Activated CD4-positive, alpha-beta T cell treated with anti-CD3 and anti-CD28 coated beads for 48 hours (primary cell): ENCODE data around the gene MXI1.
"Not testable (repeated sequence)": the region's sequence is repeated elsewhere in the genome, so short reads cannot be mapped to it uniquely, and the experiment has no call there.

ENCODE experiments used
- DNase-seq: peaks from one replicate; pipeline ENCODE4 v3.0.0-alpha.2; 2020

MXI1 gene

DNA sequence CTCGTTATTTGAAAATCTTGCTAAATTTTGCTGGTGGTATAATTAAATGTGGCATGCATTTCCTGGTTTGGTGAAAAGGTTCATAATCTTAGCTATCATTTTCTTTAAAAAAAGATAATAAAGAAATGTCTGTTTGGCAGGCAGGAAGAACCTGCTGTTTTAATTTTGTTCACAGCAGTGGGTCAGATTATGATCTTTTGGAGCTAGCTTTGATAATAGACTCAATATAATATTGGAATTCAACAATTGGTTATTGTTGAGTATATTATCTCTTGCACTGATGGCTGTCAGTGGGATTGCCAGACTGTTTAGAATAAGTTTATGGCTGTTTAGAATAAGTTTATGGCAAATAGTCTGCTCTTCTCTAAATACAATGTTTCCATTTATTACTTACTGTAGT lies 35.1 kb downstream of the MXI1 start:
- DNase-seq = no peak

DNA sequence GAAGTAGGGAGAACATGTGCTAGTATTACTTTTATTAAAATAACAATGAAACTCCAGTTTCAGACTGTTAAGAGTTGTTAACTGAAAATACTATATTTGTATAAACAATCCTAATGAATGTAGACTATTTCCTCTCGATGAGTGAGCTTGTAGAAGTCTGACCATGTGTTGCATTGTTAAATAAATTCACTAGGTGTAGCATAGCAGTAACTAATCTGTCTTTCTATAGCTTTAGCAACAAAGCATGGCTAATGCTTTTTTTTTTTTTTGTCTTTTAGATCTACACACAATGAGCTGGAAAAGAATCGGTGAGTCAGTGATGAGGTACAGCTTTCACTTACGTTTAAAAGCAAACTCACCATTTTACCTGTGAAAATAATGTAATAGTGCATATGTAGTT lies 37.1 kb downstream of the MXI1 start:
- no peak for DNase-seq

DNA sequence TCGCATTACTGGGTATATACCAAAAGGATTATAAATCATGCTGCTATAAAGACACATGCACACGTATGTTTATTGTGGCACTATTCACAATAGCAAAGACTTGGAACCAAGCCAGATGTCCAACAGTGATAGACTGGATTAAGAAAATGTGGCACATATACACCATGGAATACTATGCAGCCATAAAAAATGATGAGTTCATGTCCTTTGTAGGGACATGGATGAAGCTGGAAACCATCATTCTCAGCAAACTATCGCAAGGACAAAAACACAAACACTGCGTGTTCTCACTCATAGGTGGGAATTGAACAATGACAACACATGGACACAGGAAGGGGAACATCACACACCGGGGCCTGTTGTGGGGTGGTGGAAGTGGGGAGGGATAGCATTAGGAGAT lies 40.4 kb downstream of the MXI1 start:
- DNase-seq = not testable (repeated sequence)

DNA sequence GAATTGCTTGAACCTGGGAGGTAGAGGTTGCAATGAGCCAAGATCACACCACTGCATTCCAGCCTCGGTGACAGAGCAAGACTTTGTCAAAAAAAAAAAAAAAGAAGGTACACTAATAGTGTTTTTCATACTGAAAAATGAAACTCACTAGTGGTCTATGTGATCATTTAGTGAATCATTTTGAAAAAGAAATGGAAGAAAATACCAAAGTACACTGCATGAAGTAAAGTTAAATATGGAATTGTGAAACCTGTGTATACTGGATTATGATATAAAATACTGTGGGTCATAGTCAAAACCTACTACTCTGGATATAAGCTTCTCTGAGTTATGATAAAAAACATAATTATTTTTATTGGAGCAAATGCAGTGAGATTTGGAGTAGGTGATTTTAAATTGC lies 42.1 kb downstream of the MXI1 start:
- DNase-seq = peak; percentile 23

DNA sequence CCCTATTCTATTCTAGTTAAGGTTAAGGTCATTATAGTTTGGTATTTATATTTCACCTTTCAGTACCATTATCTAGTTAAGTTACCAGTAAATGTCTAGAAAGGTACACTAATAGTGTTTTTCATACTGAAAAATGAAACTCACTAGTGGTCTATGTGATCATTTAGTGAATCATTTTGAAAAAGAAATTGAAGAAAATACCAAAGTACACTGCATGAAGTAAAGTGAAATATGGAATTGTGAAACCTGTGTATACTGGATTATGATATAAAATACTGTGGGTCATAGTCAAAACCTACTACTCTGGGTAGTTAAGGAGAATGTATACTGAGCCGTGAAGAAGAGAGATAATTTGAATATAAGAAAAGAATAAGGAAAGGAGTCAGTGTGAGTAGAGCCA lies 44.0 kb downstream of the MXI1 start:
- not testable (repeated sequence) for DNase-seq

GRCh38 chr10:110252151-110252550 lies 44.7 kb downstream of the MXI1 start:
- no peak for DNase-seq

GRCh38 chr10:110254467-110254866 lies 47.1 kb downstream of the MXI1 start:
- DNase-seq = no peak

DNA sequence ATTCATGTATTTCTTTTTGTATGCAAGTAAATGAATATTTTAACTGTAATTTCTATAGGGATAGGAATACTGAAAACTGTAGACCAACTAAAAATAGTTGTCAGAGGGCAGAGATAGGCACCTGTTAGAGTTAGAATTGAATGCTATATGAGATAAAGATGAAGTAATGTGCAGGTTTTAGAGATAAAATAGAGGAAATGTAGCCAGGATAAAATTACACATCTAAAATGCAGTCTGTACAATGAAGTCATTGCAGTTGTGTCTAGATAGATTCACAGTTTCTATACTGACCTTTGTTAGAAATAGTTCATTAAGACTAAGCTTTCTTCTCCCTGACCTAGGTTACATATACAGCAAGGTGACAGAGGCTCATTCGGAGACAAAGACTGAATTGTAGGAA lies 51.1 kb downstream of the MXI1 start:
- DNase-seq = no peak

DNA sequence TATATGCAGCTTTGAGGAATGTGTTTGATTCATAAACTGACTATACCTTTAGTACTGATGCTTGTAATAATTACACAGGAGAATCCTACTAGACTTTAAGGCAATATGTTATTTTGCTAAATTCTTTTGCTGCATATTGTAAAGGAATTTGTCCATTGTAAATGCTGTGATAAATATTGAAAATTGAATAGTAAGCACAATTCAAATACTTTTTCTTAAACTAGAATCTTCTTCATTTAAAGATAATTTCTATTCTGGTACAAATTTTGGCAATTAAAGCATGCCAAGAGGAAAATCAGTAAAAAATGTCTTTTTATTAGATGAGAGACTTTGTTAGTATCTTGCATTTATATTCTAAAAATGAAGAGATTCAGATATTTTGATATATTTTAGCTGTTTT lies 51.9 kb downstream of the MXI1 start:
- DNase-seq = no peak

DNA sequence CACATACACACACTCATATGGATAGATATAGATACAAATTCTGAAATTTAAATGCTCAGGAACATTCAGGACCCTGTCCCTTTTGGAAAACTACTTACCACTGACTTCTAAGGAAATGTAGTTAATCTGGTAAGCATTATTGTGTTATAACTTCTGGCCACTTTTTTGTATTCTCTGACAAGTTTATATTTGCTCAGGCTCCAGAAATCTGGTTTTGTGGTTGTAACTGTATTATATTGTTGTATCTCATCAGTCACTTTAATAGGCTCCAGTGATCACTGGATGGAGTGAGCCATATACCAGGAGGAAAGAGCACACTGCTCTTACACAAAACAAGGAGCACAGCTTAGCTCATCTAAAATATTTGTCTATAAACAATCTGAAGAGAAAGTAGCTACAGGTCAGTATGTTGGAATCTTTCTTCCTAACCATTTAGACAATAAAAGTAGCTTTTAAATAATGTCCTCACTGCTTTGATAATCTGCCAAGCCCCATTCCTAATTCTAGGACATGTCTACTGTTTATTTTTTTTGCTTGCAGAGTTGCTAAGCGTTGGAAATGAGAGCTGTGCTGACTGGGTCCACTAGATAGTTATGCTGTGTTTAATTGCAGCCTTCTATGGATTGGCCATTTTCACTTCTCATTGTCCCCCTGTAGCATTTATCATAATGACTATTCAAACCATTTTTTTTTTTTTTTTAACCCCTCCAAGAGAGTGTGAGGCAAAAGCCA lies 53.5 kb downstream of the MXI1 start:
- no peak for DNase-seq

DNA sequence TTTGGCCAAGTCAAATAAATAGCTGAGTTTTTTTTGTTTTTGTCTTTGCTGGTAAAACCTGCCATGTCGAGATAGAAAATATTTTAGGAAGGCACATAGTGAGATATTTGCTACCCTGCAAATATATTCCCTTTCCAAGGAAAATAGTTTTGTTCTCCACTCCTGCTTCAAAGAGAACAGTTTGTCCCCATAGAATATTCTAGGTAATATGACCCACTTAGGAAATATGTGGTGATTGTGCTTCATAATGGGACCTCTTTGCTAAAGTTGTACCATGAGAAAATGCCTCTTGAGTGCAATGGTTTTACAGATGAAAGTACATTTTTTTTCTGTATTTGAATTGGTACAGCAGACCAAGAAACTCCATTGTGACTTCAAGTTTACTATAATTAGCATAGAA lies 55.8 kb downstream of the MXI1 start:
- no peak for DNase-seq

GRCh38 chr10:110265573-110266193 lies 58.3 kb downstream of the MXI1 start:
- no peak for DNase-seq

- no peak for DNase-seq
These were observed 59.9 kb downstream of the MXI1 start for GRCh38 chr10:110267276-110267675.

- no peak for DNase-seq
These were observed 61.0 kb downstream of the MXI1 start for GRCh38 chr10:110268442-110268841.

- no peak for DNase-seq
These were observed 61.6 kb downstream of the MXI1 start for GRCh38 chr10:110268971-110269370.

DNA sequence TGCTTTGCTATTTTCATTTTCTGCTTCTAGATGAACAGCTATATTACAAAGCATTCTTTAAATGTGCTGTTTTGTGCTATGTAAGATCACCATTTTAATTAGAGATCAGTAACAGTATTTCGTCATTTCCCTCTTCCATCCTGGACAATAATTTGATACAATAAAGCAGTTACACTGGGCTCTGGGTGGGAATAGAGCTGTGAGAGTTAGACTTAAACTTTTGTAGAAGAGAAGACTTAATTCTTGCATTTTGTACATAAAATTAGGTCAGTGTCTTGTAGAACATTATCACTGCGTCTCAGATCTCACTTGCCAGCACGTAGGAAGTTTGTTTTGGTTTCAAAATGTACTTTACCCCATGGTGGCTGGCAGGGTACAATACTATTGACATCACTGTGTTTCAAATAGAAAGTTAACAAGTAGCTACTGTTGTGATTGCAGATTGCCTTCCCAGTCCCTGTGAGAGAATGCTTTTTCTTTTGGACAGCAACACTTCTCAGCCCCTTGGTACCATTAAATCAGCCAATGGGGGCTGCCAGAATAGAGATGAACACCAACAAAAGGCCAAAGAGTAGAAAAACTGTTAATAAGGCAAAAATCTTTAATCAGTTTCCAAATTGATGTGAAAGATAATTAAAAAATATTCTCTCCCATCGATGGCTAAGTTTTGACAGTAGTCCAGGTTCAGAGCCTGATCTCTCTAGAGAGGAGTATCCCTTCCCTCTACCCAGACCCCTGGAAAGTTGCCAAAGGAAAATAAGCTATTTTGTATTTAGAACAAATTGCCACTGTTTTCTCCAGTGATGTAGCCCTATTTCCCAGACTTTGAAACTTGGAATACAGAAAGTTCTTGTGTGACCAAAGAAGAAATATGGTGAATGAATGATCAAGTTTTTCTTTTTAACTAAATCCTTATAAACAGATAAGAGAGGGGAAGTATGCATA lies 62.2 kb downstream of the MXI1 start:
- DNase-seq = peak; percentile 24

DNA sequence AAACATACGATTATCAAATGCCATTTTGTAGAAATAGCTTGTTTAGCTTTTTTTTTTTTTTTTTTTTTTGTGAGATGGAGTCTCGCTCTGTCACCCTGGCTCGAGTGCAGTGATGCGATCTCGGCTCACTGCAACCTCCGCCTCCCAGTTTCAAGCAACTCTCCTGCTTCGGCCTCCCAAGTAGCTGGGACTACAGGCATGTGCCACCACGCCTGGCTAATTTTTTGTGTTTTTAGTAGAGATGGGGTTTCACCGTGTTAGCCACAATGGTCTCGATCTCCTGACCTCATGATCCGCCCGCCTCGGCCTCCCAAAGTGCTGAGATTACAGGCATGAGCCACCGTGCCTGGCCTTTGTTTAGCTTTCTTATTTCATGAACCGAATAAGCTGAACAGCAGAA lies 65.6 kb downstream of the MXI1 start:
- DNase-seq = not testable (repeated sequence)

GRCh38 chr10:110273474-110273873 lies 66.1 kb downstream of the MXI1 start:
- peak; percentile 46 for DNase-seq

DNA sequence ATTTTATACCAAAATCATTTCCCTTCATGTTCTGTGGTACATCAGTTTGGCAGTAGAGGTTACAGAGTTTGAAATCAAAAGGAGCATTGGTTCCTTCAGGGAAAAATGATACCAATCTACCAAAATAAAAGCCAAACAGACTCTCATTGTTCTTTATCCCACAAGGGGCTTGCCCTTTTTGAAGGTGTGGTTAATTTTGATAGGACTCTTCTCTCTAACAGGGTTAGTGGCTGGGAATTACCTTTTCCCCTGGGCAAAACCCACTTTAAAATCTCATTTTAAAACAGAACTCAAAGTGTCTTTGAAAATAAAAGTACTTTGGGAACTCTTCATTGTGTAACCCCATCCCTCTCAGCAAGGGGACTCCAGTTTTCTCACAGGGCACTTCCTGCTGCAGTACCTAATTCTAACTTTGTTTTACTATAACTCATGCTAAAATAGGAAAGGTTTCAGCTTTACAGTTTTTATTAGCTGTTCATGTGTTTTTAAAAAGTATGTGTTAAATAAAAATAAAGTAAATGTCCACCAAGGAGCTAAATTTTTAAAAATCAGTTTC lies 66.7 kb downstream of the MXI1 start:
- no peak for DNase-seq

GRCh38 chr10:110274647-110275046 lies 67.2 kb downstream of the MXI1 start:
- DNase-seq = no peak

- no peak for DNase-seq
These were observed 67.8 kb downstream of the MXI1 start for GRCh38 chr10:110275128-110275729.

DNA sequence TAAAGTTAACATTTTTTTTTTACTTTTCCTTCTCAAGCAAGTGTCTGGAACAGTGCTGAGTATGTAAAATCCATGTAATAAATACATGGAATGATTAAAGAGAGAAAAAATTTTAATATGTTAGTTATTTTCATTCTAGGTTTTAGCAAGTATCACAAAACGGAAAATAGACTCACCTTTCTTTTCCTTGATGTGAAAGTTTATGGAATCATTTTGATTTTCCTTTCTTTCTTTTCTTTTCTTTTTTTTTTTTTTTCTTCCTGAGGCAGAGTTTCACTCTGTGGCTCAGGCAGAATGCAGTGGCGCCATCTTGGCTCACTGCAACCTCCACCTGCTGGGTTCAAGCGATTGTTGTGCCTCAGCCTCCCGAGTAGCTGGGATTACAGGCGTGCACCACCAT lies 69.2 kb downstream of the MXI1 start:
- no peak for DNase-seq

GRCh38 chr10:110277591-110277990 lies 70.2 kb downstream of the MXI1 start:
- DNase-seq = no peak
